Ishikawa (cell line): Measurements from ENCODE around the gene RSU1.

Experiments used
- CEBPB ChIP-seq: IDR thresholded peaks from 2 replicates; pipeline ENCODE4 v1.6.1; 2012
- CREB1 ChIP-seq: IDR thresholded peaks from 2 replicates; pipeline ENCODE4 v1.6.1; 2012; ENCODE audit warnings: low read depth
- EGR1 ChIP-seq: IDR thresholded peaks from 2 replicates; pipeline ENCODE4 v1.6.1; 2012
- EP300 ChIP-seq: IDR thresholded peaks from 2 replicates; pipeline ENCODE4 v1.6.1; 2012; ENCODE audit warnings: borderline replicate concordance
- FOXM1 ChIP-seq: IDR thresholded peaks from 2 replicates; pipeline ENCODE4 v1.6.1; 2012; ENCODE audit warnings: low read depth, borderline replicate concordance
- NFIC ChIP-seq: IDR thresholded peaks from 2 replicates; pipeline ENCODE4 v1.6.1; 2012
- RAD21 ChIP-seq: IDR thresholded peaks from 2 replicates; pipeline ENCODE4 v1.6.1; 2012; ENCODE audit warnings: low read depth
- TAF1 ChIP-seq: IDR thresholded peaks from 2 replicates; pipeline ENCODE4 v1.6.1; 2012; ENCODE audit warnings: low read depth, mild to moderate bottlenecking
- TCF12 ChIP-seq: IDR thresholded peaks from 2 replicates; pipeline ENCODE4 v1.6.1; 2012; ENCODE audit warnings: low read depth
- TEAD4 ChIP-seq: IDR thresholded peaks from 2 replicates; pipeline ENCODE4 v1.6.1; 2012
- YY1 ChIP-seq: IDR thresholded peaks from 2 replicates; pipeline ENCODE4 v1.6.1; 2012; ENCODE audit warnings: low read depth
- ZBTB7A ChIP-seq: IDR thresholded peaks from 2 replicates; pipeline ENCODE4 v1.6.1; 2012; ENCODE audit warnings: low read depth
- TF ChIP-seq, protein P1 (sequence below): IDR thresholded peaks from 2 replicates; pipeline ENCODE4 v1.6.1; 2012
- TF ChIP-seq, protein P2 (sequence below): IDR thresholded peaks from 2 replicates; pipeline ENCODE4 v1.6.1; 2012
- TF ChIP-seq, protein P3 (sequence below): IDR thresholded peaks from 2 replicates; pipeline ENCODE4 v1.6.1; 2012; ENCODE audit warnings: low read depth, mild to moderate bottlenecking

RSU1 gene

DNA sequence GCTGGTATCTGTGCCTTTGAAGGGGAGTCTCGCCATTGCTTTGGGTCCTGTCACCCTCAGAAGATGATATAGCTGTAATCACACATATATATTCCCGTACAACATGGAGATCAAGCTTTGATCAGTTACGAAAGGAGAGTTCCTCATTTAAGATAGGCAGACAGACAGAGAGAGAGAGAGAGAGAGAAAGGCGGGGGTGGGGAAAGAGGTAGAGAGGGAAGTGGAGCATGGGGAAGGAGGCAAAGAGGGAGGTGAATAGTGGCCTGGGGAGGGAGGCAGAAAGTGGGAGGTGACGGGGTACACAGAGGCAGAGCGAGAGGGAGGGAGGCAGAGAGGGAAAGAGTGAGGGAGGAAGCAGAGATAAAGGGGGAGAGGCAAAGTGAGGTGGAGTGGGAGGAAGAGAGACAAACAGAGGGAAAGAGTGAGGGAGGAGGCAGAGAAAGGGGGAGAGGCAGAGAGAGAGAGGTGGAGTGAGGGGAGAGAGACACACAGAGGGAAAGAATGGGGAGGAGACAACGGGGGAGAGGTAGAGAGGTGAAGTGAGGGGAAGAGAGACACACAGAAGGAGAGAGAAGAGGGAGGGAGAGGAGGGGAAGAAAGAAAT lies 250.9 kb downstream of the RSU1 start:
- TF ChIP-seq FOXM1 = no peak
- no peak for TF ChIP-seq NFIC
- TF ChIP-seq EP300 = no peak
- no peak for TF ChIP-seq RAD21
- no peak for TF ChIP-seq CEBPB
- no peak for TF ChIP-seq TEAD4
- no peak for TF ChIP-seq CREB1
- no peak for TF ChIP-seq EGR1
- TF ChIP-seq, protein P1, sequence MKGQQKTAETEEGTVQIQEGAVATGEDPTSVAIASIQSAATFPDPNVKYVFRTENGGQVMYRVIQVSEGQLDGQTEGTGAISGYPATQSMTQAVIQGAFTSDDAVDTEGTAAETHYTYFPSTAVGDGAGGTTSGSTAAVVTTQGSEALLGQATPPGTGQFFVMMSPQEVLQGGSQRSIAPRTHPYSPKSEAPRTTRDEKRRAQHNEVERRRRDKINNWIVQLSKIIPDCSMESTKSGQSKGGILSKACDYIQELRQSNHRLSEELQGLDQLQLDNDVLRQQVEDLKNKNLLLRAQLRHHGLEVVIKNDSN = no peak
- TF ChIP-seq, protein P2, sequence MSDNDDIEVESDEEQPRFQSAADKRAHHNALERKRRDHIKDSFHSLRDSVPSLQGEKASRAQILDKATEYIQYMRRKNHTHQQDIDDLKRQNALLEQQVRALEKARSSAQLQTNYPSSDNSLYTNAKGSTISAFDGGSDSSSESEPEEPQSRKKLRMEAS = no peak
- TF ChIP-seq YY1 = no peak
- TF ChIP-seq TCF12 = no peak
- no peak for TF ChIP-seq TAF1
- TF ChIP-seq, protein P3, sequence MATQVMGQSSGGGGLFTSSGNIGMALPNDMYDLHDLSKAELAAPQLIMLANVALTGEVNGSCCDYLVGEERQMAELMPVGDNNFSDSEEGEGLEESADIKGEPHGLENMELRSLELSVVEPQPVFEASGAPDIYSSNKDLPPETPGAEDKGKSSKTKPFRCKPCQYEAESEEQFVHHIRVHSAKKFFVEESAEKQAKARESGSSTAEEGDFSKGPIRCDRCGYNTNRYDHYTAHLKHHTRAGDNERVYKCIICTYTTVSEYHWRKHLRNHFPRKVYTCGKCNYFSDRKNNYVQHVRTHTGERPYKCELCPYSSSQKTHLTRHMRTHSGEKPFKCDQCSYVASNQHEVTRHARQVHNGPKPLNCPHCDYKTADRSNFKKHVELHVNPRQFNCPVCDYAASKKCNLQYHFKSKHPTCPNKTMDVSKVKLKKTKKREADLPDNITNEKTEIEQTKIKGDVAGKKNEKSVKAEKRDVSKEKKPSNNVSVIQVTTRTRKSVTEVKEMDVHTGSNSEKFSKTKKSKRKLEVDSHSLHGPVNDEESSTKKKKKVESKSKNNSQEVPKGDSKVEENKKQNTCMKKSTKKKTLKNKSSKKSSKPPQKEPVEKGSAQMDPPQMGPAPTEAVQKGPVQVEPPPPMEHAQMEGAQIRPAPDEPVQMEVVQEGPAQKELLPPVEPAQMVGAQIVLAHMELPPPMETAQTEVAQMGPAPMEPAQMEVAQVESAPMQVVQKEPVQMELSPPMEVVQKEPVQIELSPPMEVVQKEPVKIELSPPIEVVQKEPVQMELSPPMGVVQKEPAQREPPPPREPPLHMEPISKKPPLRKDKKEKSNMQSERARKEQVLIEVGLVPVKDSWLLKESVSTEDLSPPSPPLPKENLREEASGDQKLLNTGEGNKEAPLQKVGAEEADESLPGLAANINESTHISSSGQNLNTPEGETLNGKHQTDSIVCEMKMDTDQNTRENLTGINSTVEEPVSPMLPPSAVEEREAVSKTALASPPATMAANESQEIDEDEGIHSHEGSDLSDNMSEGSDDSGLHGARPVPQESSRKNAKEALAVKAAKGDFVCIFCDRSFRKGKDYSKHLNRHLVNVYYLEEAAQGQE = no peak
- no peak for TF ChIP-seq ZBTB7A

DNA sequence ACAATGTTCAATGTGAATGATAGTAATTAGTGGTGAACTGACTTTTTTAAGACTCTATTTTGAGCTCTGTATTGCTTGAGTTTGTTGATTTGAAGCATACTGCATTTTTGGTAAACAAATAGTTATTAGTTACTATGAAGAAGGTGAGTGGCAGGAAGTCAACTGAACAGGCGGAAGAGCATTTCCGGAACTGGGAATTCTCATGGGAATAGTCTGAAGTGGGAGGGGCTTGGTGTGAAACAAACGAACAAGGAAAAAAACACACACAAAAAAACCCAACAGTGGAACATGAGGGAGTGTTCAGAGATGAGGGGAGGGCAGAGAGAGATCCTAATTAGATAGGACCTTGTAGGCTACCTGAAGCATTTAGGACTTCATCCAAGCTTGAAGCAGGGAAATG lies 251.6 kb downstream of the RSU1 start:
- TF ChIP-seq TAF1 (no peak), RAD21 (no peak), NFIC (no peak), YY1 (no peak), ZBTB7A (no peak), EP300 (no peak), FOXM1 (no peak), CREB1 (no peak), TEAD4 (no peak), EGR1 (no peak), CEBPB (no peak), TCF12 (no peak)
- TF ChIP-seq, protein P2 = no peak
- TF ChIP-seq, protein P1 = no peak
- TF ChIP-seq, protein P3 = no peak

DNA sequence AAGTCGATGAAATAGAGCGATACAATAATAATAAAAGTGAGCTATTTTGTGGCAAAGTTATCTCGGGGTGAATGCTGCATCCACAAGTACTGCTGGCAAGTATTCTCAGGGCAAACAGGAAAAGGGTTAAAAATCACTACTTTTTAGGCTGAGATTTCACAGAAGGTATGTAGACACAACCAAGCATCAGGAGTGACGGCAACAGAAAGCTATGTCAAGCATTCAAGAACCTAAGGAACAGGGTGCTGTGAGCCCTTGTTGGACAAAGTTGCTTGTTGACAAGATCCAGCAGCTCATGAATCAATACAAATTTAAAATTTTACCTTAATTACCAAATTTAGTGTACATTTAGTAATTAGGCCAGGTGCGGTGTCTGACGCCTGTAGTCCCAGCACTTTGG lies 254.3 kb downstream of the RSU1 start:
- no peak for TF ChIP-seq CREB1
- no peak for TF ChIP-seq NFIC
- TF ChIP-seq EGR1 = no peak
- TF ChIP-seq, protein P3 = no peak
- TF ChIP-seq ZBTB7A = no peak
- no peak for TF ChIP-seq RAD21
- TF ChIP-seq CEBPB = no peak
- TF ChIP-seq TCF12 = no peak
- TF ChIP-seq TAF1 = no peak
- no peak for TF ChIP-seq TEAD4
- TF ChIP-seq, protein P1 = no peak
- TF ChIP-seq, protein P2 = no peak

DNA sequence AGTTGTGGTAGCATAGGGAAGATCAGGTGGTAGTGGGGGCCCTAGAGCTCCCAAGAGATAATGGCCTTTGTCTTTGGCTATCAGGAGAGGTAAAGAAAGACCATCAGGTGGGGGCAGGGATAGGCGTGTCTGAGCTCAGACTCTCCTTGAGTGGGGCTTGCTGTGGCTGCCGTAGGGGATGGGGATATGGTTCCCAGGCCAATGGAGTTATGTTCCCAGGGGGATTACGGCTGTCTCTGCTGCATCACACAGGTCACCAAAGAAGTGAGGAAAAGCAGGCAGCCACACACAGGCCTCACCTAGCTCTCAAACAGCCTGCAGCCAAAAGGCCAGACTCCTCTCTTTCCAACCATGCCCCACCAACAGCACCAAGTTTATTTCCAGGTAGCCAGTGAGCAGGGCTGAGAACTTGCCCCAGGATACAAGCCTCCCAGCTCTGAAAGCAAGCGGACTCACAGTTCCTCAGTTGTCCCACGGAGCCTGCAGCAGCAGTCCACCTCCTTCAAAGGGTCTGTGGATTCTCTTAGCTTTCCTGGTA lies 257.9 kb downstream of the RSU1 start:
- TF ChIP-seq FOXM1 (no peak), ZBTB7A (no peak), EP300 (no peak), CEBPB (no peak), TEAD4 (no peak), CREB1 (no peak), RAD21 (no peak), NFIC (no peak), YY1 (no peak)
- TF ChIP-seq, protein P3 = no peak
- TF ChIP-seq, protein P2 = no peak
- TF ChIP-seq, protein P1 = no peak
